Gastrocnemius medialis (tissue), 4 donors: Measurements from ENCODE around the gene STK39. TPM values are rescaled to one million over a fixed set of nuclear protein-coding genes. Genes with fewer than 3 reads are reported as not detected.

Experiments
- ATAC-seq, 2 donors: fragments of 150-250 bp; one replicate each; pipeline ENCODE4 v1.9.1; 2016
- DNase-seq, 2 donors: peaks; one replicate each; pipeline ENCODE4 v3.0.0-alpha.2; 2019
- H3K27ac ChIP-seq, 4 donors: fragments of 200-600 bp; sonication (generic); 1 replicate in 1 of 4; 2 replicates in 3 of 4; pipeline ENCODE4 v1.5.1; 2016 to 2018; ENCODE audit warnings: mild to moderate bottlenecking in 2 of 4, moderate library complexity in 1 of 4
- H3K27me3 ChIP-seq, 3 donors: fragments of 200-600 bp; sonication (generic) in 2 of 3; 1 replicate in 1 of 3; 2 replicates in 2 of 3; pipeline versions ENCODE4 v1.5.1 to v1.6.0; 2016 to 2019; ENCODE audit warnings: mild to moderate bottlenecking in 1 of 3, moderate library complexity in 1 of 3
- H3K36me3 ChIP-seq, 2 donors: fragments of 200-600 bp; sonication (generic) in 1 of 2; one replicate each; pipeline ENCODE4 v1.5.1; 2017 to 2018
- H3K4me1 ChIP-seq, 2 donors: fragments of 200-600 bp; sonication (generic) in 1 of 2; one replicate each; pipeline ENCODE4 v1.5.1; 2016 to 2017; ENCODE audit warnings: mild to moderate bottlenecking in 2 of 2
- H3K4me3 ChIP-seq, 4 donors: fragments of 200-600 bp; sonication (generic) in 3 of 4; 1 replicate in 1 of 4; 2 replicates in 3 of 4; pipeline ENCODE4 v1.5.1; 2016 to 2019; ENCODE audit warnings: mild to moderate bottlenecking in 2 of 4
- H3K9me3 ChIP-seq, 3 donors: fragments of 200-600 bp; sonication (generic) in 2 of 3; 1 replicate in 1 of 3; 2 replicates in 2 of 3; pipeline ENCODE4 v1.5.1; 2016 to 2019
- POLR2A ChIP-seq, 2 donors: fragments of 450-650 bp; IDR thresholded peaks; one replicate each; pipeline ENCODE4 v1.6.1; 2017; ENCODE audit warnings: antibody characterized with exemption in 2 of 2, mild to moderate bottlenecking in 2 of 2, moderate library complexity in 2 of 2
- in situ Hi-C, 4 donors: fragments of 200-750 bp; cut with MboI; loops; one replicate each; pipeline versions ENCODE4 v1.15.0 to v1.8.0; 2017; ENCODE audit warnings: low sequenced_read_pairs in 4 of 4
- intact Hi-C: fragments of 100-400 bp; cut with DNase I; formaldehyde crosslinking; loops from one replicate; pipeline ENCODE4 v1.15.1; 2023; ENCODE audit warnings: low total_unique reads
- total RNA-seq, 4 donors: library from RNA; depleted of rRNA; stranded (reverse); fragments of >200 nt; gene quantifications; one replicate each; pipeline versions ENCODE4 v1.1.0 to v1.2.3, GENCODE V29; 2016
- TF ChIP-seq, protein P1 (sequence below), 5 experiments: fragments of 450-650 bp in 3 of 5; fragments of 200-600 bp in 2 of 5; sonication (generic) in 2 of 5; IDR thresholded peaks in 4 of 5; conservative IDR thresholded peaks in 1 of 5; 1 replicate in 4 of 5; 2 replicates in 1 of 5; pipeline ENCODE4 v1.5.1; 2016 to 2019; ENCODE audit warnings: antibody characterized with exemption in 5 of 5, mild to moderate bottlenecking in 3 of 5, moderate library complexity in 3 of 5

Gene STK39
- total RNA-seq, 4 donors from 2014 or later, result 0.66 to 2.9 (median 1.9) TPM

DNA sequence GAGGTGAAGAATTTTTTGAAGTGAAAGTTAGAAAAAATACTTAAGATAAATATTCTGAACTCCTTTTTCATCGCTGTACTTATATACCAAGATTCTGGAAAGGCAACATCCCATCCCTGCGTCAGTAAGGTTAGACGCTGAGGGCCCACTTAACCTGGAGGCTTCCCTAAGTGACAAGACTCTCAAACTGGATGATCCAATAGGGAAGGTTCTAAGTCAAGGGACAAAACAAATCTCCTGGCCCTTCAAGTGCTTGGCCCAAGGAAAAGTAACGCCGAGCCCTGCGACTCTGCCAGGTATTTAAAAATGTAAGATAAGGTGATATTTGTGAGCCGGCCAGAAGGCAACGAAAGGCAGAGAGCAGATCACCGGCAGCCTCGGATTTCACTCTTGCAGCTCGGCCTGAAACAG lies 1.3 kb downstream of the STK39 start:
- no peaks in the 10 kb centered on the region for H3K36me3 ChIP-seq
- ATAC-seq, result no peak
- DNase-seq, result no peak
- TF ChIP-seq, protein P1, sequence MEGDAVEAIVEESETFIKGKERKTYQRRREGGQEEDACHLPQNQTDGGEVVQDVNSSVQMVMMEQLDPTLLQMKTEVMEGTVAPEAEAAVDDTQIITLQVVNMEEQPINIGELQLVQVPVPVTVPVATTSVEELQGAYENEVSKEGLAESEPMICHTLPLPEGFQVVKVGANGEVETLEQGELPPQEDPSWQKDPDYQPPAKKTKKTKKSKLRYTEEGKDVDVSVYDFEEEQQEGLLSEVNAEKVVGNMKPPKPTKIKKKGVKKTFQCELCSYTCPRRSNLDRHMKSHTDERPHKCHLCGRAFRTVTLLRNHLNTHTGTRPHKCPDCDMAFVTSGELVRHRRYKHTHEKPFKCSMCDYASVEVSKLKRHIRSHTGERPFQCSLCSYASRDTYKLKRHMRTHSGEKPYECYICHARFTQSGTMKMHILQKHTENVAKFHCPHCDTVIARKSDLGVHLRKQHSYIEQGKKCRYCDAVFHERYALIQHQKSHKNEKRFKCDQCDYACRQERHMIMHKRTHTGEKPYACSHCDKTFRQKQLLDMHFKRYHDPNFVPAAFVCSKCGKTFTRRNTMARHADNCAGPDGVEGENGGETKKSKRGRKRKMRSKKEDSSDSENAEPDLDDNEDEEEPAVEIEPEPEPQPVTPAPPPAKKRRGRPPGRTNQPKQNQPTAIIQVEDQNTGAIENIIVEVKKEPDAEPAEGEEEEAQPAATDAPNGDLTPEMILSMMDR (IDR thresholded peaks at IDR 0.05 in 4 of 5, conservative IDR thresholded peaks at IDR 0.05 in 1 of 5), result no peak
- no peak for TF ChIP-seq POLR2A (IDR thresholded peaks at IDR 0.05)
- peak overlapping the region; percentile 51 to 77 (median 66) for H3K4me3 ChIP-seq
- in situ Hi-C loops, result no loop called here
- H3K9me3 ChIP-seq, result no peaks in the 10 kb centered on the region
- H3K27me3 ChIP-seq, result no peaks in the 10 kb centered on the region
- H3K27ac ChIP-seq, result peak overlapping the region; percentile 54 to 69 (median 58)
- H3K4me1 ChIP-seq, result peaks cover 0 to 3% of the 10 kb centered on the region in 2 donors
- intact Hi-C loops, result no loop called here

- H3K36me3 ChIP-seq, result no peaks in the 10 kb centered on the region
- no peaks in the 10 kb centered on the region for H3K9me3 ChIP-seq
- no peaks in the 10 kb centered on the region for H3K27me3 ChIP-seq
- DNase-seq (no peak), ATAC-seq (no peak)
- peak overlapping the region in 2 of 4 donors; percentile 51 to 57 for H3K4me3 ChIP-seq
- intact Hi-C loops (no loop called here), in situ Hi-C loops (no loop called here)
- H3K4me1 ChIP-seq, result peaks cover 0 to 3% of the 10 kb centered on the region in 2 donors
- TF ChIP-seq, protein P1 (IDR thresholded peaks at IDR 0.05 in 4 of 5, conservative IDR thresholded peaks at IDR 0.05 in 1 of 5), result no peak
- no peak for TF ChIP-seq POLR2A (IDR thresholded peaks at IDR 0.05)
- H3K27ac ChIP-seq, result no peak overlapping the region
Measured at GRCh38 chr2:168245074-168245825, 2.1 kb downstream of the STK39 start.

- no peaks in the 10 kb centered on the region for H3K36me3 ChIP-seq
- ATAC-seq (no peak), DNase-seq (no peak)
- H3K27me3 ChIP-seq, result no peaks in the 10 kb centered on the region
- H3K9me3 ChIP-seq, result no peaks in the 10 kb centered on the region
- in situ Hi-C loops (no loop called here), intact Hi-C loops (no loop called here)
- H3K4me3 ChIP-seq, result no peak overlapping the region
- H3K27ac ChIP-seq, result no peak overlapping the region
- peaks cover 0 to 3% of the 10 kb centered on the region in 2 donors for H3K4me1 ChIP-seq
- TF ChIP-seq, protein P1 (IDR thresholded peaks at IDR 0.05 in 4 of 5, conservative IDR thresholded peaks at IDR 0.05 in 1 of 5), result no peak
- TF ChIP-seq POLR2A (IDR thresholded peaks at IDR 0.05), result no peak
Measured at GRCh38 chr2:168244318-168244717, 3.1 kb downstream of the STK39 start.

DNA sequence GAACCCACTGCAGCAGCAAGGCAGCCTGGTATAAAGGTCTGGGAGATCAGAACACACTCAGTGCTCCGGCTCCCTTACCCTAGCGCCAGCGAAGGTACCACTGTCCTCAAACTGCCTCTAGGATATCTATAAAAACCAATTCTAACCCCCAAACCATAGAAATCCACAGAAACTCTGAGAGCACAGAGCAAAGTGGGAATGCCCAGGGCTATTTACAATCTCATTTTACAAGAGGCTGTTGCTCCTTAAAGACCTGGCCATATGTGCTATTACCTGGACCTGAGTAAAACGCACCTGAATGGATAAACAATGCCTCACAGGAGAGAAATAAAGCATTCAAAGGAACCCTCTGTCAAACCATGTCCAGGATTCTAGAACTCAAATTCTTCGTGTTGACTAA lies 4.3 kb downstream of the STK39 start:
- in situ Hi-C loops, result no loop called here
- H3K27me3 ChIP-seq, result no peaks in the 10 kb centered on the region
- intact Hi-C loops, result no loop called here
- ATAC-seq (no peak), DNase-seq (no peak)
- no peak for TF ChIP-seq POLR2A (IDR thresholded peaks at IDR 0.05)
- TF ChIP-seq, protein P1 (IDR thresholded peaks at IDR 0.05 in 4 of 5, conservative IDR thresholded peaks at IDR 0.05 in 1 of 5), result no peak
- no peaks in the 10 kb centered on the region for H3K36me3 ChIP-seq
- H3K4me1 ChIP-seq, result peaks cover 0 to 3% of the 10 kb centered on the region in 2 donors
- H3K9me3 ChIP-seq, result no peaks in the 10 kb centered on the region
- H3K27ac ChIP-seq, result no peak overlapping the region
- no peak overlapping the region for H3K4me3 ChIP-seq
